ENCODE measurements around the gene KCTD17. TPM values are rescaled to one million over a fixed set of nuclear protein-coding genes. Genes with fewer than 3 reads are reported as not detected.

The KCTD17 gene
- total RNA-seq, 1 donor from 2014 or later = 19.2 TPM

DNA sequence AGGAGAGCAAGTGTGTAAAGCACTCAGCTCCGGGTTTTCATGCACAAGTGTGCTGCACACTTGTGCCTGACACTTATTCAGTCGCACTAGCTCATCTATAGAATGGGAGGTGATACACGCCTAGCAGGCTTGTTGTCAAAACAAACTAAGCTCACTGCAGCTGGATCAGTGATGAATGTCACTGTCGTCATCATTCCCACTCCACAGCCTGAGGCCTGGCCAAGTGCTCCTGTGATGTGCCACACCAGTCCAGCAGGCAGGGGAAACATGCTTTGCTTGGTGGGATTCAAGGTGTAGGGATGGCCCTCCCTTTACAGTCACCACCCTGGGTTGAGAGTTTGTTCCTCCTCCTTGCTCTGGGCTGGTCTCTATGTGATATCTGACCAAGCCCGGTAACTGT lies 25.2 kb upstream of the KCTD17 start:
- DNase-seq (no peak), ATAC-seq (no peak)
- peaks cover 20% of the 10 kb centered on the region for H3K4me1 ChIP-seq
- no peaks in the 10 kb centered on the region for H3K27me3 ChIP-seq
- H3K4me3 ChIP-seq = no peak overlapping the region
- peaks cover 63% of the 10 kb centered on the region for H3K36me3 ChIP-seq
- H3K27ac ChIP-seq = no peak overlapping the region
- H3K9me3 ChIP-seq = no peaks in the 10 kb centered on the region
- intact Hi-C loops (cut with DNase I) = no loop called here
- TF ChIP-seq, protein P1, sequence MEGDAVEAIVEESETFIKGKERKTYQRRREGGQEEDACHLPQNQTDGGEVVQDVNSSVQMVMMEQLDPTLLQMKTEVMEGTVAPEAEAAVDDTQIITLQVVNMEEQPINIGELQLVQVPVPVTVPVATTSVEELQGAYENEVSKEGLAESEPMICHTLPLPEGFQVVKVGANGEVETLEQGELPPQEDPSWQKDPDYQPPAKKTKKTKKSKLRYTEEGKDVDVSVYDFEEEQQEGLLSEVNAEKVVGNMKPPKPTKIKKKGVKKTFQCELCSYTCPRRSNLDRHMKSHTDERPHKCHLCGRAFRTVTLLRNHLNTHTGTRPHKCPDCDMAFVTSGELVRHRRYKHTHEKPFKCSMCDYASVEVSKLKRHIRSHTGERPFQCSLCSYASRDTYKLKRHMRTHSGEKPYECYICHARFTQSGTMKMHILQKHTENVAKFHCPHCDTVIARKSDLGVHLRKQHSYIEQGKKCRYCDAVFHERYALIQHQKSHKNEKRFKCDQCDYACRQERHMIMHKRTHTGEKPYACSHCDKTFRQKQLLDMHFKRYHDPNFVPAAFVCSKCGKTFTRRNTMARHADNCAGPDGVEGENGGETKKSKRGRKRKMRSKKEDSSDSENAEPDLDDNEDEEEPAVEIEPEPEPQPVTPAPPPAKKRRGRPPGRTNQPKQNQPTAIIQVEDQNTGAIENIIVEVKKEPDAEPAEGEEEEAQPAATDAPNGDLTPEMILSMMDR (IDR thresholded peaks at IDR 0.05) = no peak

DNA sequence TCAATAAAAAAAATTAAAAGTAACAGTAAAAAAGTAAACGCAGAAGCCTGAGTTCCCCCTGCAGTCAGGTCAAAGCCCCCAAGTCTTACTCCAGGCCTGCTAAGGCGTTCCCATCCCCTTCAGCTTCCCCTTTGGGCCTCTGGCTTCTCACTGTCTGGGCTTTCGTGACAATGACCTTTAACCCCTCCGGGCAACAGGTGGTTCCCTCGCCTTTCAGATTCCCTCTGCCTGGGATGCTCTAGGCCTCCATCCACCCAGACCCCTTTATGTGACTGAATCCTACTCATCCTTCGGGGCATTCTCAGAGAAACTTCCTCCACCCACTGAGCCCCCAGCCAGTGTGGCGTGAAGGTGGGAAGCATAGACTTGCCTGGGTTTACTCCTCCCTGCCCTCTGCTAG lies 24.0 kb upstream of the KCTD17 start:
- H3K4me1 ChIP-seq = peaks cover 19% of the 10 kb centered on the region
- DNase-seq = no peak
- intact Hi-C loops (cut with DNase I) = no loop called here

DNA sequence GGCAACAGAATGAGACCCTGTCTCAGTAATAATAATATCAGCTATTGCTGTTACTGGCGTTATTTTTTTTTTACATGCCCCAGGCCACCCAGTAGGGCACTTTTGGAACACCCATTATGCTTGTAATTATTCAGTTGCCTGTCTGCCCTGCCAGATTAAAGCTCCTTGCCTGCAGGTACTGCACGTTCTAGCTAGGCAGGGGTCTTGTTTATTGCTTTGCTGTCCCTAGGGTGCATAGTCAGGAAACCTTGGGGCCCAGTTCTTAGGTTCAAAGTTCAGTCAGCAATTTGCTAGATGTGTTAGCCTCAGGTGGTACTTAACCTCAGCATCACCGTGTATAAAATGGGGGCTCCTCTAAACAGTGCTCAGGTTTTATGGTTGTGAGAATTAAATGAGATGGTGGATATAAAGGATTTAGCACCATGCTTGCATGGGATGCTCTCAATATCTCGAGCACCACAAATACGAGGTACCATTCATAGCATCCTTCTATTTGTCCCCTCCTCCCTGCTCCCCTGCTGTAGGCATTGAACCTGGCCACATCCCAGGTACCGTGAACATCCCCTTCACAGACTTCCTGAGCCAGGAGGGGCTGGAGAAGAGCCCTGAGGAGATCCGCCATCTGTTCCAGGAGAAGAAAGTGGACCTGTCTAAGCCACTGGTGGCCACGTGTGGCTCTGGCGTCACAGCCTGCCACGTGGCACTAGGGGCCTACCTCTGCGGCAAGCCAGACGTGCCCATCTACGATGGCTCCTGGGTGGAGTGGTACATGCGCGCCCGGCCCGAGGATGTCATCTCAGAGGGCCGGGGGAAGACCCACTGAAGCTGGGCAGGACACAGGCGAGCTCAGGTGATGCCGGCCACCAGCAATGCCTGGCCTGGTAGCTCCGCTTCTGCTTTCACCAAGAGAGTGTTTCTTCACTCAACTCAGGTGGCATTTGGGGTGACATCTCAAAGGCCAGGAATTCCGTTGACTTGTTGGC lies 22.6 kb upstream of the KCTD17 start:
- no peak for DNase-seq
- no peak overlapping the region for H3K27ac ChIP-seq
- TF ChIP-seq, protein P1 (IDR thresholded peaks at IDR 0.05) = no peak
- intact Hi-C loops (cut with DNase I) = no loop called here
- ATAC-seq = no peak
- H3K4me1 ChIP-seq = peaks cover 19% of the 10 kb centered on the region
- H3K4me3 ChIP-seq = no peak overlapping the region
- no peaks in the 10 kb centered on the region for H3K27me3 ChIP-seq
- H3K36me3 ChIP-seq = peaks cover 63% of the 10 kb centered on the region
- no peaks in the 10 kb centered on the region for H3K9me3 ChIP-seq

More for the DNA sequence above, 24.0 kb upstream of the KCTD17 start:
- Histone ChIP-seq H3K36me3 (peaks cover 63% of the 10 kb centered on the region), H3K9me3 (no peaks in the 10 kb centered on the region), H3K4me3 (no peak overlapping the region), H3K27me3 (no peaks in the 10 kb centered on the region), H3K27ac (no peak overlapping the region)
- no peak for ATAC-seq
- TF ChIP-seq, protein P1 (IDR thresholded peaks at IDR 0.05) = no peak

DNA sequence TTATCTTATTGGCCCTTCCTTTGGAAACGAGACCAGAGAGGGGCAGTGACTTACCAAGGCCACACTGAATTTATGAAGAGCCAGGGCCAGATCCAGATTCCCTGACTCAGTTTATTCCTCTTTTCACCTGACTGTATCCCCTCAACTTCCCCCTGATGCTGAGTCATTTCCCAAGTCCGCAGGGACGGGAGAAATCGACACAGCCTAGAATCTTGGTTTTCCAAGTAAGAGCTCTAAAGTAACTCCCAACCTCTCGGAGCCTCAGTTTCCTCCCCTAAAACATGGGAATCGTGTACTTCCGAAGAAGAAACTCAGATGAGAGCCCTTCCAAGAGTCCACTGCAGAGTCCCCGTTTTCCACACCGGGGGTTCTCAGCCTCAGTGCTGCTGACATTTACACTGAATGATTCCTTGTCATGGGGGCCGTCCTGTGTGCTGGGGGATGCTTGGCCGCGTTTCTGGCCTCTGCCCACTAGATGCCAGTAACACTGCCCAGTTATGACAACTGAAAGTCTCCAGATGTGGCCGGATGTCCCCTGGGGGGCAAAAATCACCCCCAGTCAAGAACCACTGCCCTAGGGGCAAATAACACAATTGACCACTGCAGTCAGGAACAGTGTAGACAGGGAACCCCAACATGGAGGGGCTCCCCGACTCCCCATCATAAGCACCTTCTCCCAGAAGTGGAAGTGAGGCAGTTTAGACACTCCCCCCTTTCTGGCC lies 20.8 kb upstream of the KCTD17 start:
- no peak for DNase-seq
- peaks cover 47% of the 10 kb centered on the region for H3K36me3 ChIP-seq

DNA sequence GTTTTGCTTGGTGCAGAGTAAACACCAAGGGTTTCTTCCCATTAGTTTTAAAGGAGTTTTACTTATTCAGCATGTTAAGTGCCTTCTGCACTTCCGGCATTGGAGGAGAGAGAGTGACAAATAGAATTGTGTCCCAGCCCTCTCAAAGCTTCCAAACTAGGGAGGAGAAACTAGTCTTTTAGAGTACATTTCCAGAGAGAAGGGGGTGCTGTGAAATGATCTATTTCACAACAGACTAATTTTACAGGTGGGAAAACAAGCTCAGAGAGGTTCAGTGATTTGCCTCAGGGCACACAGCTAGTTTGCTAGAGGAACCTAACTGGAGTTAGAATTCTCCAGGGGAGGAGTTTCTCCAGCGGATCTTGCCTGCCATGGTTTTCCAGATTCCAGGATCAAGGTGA lies 19.4 kb upstream of the KCTD17 start:
- no peak overlapping the region for H3K4me3 ChIP-seq
- no peak for DNase-seq

More for the DNA sequence above, 20.8 kb upstream of the KCTD17 start:
- Histone ChIP-seq H3K27ac (no peak overlapping the region), H3K4me3 (no peak overlapping the region), H3K9me3 (no peaks in the 10 kb centered on the region), H3K27me3 (no peaks in the 10 kb centered on the region), H3K4me1 (peaks cover 19% of the 10 kb centered on the region)
- ATAC-seq = no peak
- TF ChIP-seq, protein P1 (IDR thresholded peaks at IDR 0.05) = no peak
- intact Hi-C loops (cut with DNase I) = no loop called here

More for the DNA sequence above, 19.4 kb upstream of the KCTD17 start:
- ATAC-seq = peak; percentile 46
- Histone ChIP-seq H3K27ac (peak overlapping the region; percentile 74), H3K4me1 (peaks cover 15% of the 10 kb centered on the region), H3K9me3 (no peaks in the 10 kb centered on the region), H3K27me3 (no peaks in the 10 kb centered on the region), H3K36me3 (peaks cover 33% of the 10 kb centered on the region)
- intact Hi-C loops (cut with DNase I) = no loop called here
- TF ChIP-seq, protein P1 (IDR thresholded peaks at IDR 0.05) = no peak
